Ishikawa (cell line): ENCODE measurements around the gene LZTS3.

ENCODE experiments used
- CREB1 ChIP-seq: IDR thresholded peaks from 2 replicates; pipeline ENCODE4 v1.6.1; 2012; ENCODE audit warnings: low read depth
- EP300 ChIP-seq: IDR thresholded peaks from 2 replicates; pipeline ENCODE4 v1.6.1; 2012; ENCODE audit warnings: borderline replicate concordance
- RAD21 ChIP-seq: IDR thresholded peaks from 2 replicates; pipeline ENCODE4 v1.6.1; 2012; ENCODE audit warnings: low read depth

DNA sequence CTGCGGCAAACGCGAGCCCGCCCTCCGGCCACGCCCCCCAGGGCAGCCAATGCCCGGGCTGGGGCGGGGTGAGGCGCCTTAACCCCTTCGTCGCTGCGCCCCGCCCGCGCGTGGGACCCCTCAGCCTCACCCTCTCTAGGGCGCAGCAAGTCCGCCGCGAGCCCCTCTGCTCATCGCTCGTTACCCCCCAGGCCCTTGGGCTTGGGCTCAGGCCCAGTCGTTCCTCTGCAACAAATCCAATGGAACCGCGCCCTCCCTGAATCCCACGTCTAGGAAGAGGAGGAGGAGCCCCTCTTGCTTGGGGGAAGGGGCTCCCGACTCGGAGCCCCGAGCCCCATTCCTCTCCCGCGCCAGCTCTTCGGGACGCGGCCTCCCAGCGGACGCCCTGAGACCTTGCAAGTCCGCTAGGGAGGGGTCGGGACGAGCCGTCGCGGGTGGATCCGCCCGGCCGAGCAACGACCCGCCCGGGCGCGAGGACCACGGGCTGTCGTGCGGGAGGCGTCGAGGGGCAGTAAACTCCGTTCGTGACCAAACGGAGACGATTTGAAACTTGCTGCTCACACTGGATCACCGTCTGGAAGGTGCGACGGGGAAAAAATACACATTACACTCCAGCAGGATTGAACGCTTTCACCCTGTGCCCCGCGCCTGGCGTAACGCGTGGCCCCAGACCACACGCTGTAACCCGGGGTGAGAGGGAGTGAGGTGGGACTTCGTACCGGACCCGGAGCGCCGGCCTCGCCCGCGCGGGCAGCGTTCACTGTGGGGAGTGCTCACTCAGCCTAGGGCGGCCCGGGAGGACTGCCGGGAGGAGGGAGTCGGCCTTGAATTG, 477 bp upstream of the LZTS3 start:
- TF ChIP-seq RAD21 (no peak), EP300 (no peak), CREB1 (0 out of 2 replicates have a peak, but pooled peaks have one; percentile 3)
